Endothelial cell (in vitro differentiated cells): ENCODE measurements around the gene GPS1. TPM values are rescaled to one million over a fixed set of nuclear protein-coding genes. Genes with fewer than 3 reads are reported as not detected.
A peak's percentile ranks its signal among the peaks of the same experiment; 100 is the strongest.

Experiments used
- DNase-seq: peaks from one replicate; pipeline ENCODE4 v3.0.0; 2021; ENCODE audit warnings: low spot score
- H3K27ac Mint-ChIP-seq: one replicate; pipeline ENCODE4 v1.8.0; 2021; ENCODE audit warnings: mixed read lengths, inconsistent platforms; ENCODE audit not compliant: unreplicated experiment
- H3K27me3 Mint-ChIP-seq: one replicate; pipeline ENCODE4 v1.8.0; 2021; ENCODE audit warnings: mild to moderate bottlenecking, moderate library complexity, mixed read lengths, inconsistent platforms; ENCODE audit not compliant: unreplicated experiment
- H3K36me3 Mint-ChIP-seq: one replicate; pipeline ENCODE4 v1.8.0; 2021; ENCODE audit warnings: mild to moderate bottlenecking, low read depth, mixed read lengths, inconsistent platforms; ENCODE audit not compliant: unreplicated experiment
- H3K4me1 Mint-ChIP-seq: one replicate; pipeline ENCODE4 v1.8.0; 2021; ENCODE audit warnings: mild to moderate bottlenecking, mixed read lengths, inconsistent platforms; ENCODE audit not compliant: unreplicated experiment
- H3K4me3 Mint-ChIP-seq: one replicate; pipeline ENCODE4 v1.8.0; 2021; ENCODE audit warnings: mild to moderate bottlenecking, mixed read lengths, inconsistent platforms; ENCODE audit not compliant: unreplicated experiment
- H3K9me3 Mint-ChIP-seq: one replicate; pipeline ENCODE4 v1.8.0; 2021; ENCODE audit warnings: mixed read lengths, inconsistent platforms; ENCODE audit not compliant: unreplicated experiment
- CTCF ChIP-seq: fragments of 200-600 bp; sonication (generic); IDR thresholded peaks from one replicate; pipeline ENCODE4 v1.5.0; 2021; ENCODE audit warnings: antibody characterized with exemption; ENCODE audit not compliant: unreplicated experiment
- total RNA-seq: library from RNA; stranded (reverse); fragmentation: NEBNext Ultra II Directional; extraction: Animal tissue kit (Norgen Biotek cat#: 25700); gene quantifications from one replicate; pipeline ENCODE4 v1.2.1, GENCODE V29; 2021; ENCODE audit not compliant: unreplicated experiment

GPS1 gene
- total RNA-seq, 1 donor from 2014 or later = 80.0 TPM

DNA sequence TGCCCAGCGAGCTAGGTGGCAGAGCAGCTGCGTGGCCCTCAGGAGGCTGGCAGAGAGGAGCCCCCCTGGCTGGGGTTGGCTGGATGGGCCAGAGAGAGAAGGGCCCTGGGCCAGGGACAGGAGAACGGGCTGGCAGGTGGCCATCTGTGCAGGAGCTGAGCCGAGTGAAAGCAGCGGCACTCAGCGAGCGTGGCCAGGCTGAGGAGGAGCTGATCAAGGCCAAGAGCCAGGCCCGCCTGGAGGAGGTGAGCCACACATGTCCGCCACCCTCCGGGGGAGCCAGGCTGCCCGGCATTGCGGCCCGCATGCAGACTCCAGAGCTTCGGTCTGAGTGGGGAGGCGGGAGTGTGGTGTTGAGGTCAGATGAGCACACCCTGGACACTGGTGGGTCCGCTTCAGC, 22.3 kb upstream of the GPS1 start:
- peak overlapping the region; percentile 61 for H3K27ac Mint-ChIP-seq
- no peak for TF ChIP-seq CTCF
- peak overlapping the region; percentile 65 for H3K4me3 Mint-ChIP-seq
- H3K9me3 Mint-ChIP-seq = no peaks in the 10 kb centered on the region
- H3K36me3 Mint-ChIP-seq = no peaks in the 10 kb centered on the region
- no peak for DNase-seq
- peaks cover 11% of the 10 kb centered on the region for H3K27me3 Mint-ChIP-seq
- peaks cover 3% of the 10 kb centered on the region for H3K4me1 Mint-ChIP-seq

- no peak for DNase-seq
- Mint-ChIP-seq H3K27me3 (peaks cover 14% of the 10 kb centered on the region), H3K4me1 (peaks cover 5% of the 10 kb centered on the region), H3K9me3 (no peaks in the 10 kb centered on the region), H3K27ac (no peak overlapping the region), H3K4me3 (no peak overlapping the region), H3K36me3 (peaks cover 2% of the 10 kb centered on the region)
- no peak for TF ChIP-seq CTCF
These were observed 21.7 kb upstream of the GPS1 start for GRCh38 chr17:82029990-82030469.

- DNase-seq = peak; percentile 92
- no peaks in the 10 kb centered on the region for H3K9me3 Mint-ChIP-seq
- H3K4me1 Mint-ChIP-seq = peaks cover 9% of the 10 kb centered on the region
- peak; percentile 88 for TF ChIP-seq CTCF
- peaks cover 20% of the 10 kb centered on the region for H3K27me3 Mint-ChIP-seq
- H3K4me3 Mint-ChIP-seq = peak overlapping the region; percentile 65
- H3K36me3 Mint-ChIP-seq = peaks cover 6% of the 10 kb centered on the region
- no peak overlapping the region for H3K27ac Mint-ChIP-seq
These were observed 21.0 kb upstream of the GPS1 start for GRCh38 chr17:82030470-82031302.

GRCh38 chr17:82031303-82031884, 20.3 kb upstream of the GPS1 start, which contains the start of gene RAC3:
RAC3 (plus strand) TSS chr17:82031678; CDS start chr17:82031762, 84 bp downstream.
- peaks cover 17% of the 10 kb centered on the region for H3K27me3 Mint-ChIP-seq
- DNase-seq = no peak
- TF ChIP-seq CTCF = no peak
- no peaks in the 10 kb centered on the region for H3K9me3 Mint-ChIP-seq
- peak within 1 kb of the TSS; percentile 65 for H3K4me3 Mint-ChIP-seq
- H3K36me3 Mint-ChIP-seq = peaks cover 6% of the 10 kb centered on the region
- no peak within 1 kb of the TSS for H3K27ac Mint-ChIP-seq
- H3K4me1 Mint-ChIP-seq = peaks cover 9% of the 10 kb centered on the region
